GM19455 (cell line): ENCODE measurements around the gene CDHR4.
"Not testable (repeated sequence)": the region's sequence is repeated elsewhere in the genome, so short reads cannot be mapped to it uniquely, and the experiment has no call there.

Experiments used
- ATAC-seq: cut with Tn5 transposase; IDR thresholded peaks from one replicate; pipeline ENCODE4 v1.9.1; 2021; ENCODE audit not compliant: unreplicated experiment

The CDHR4 gene, protein sequence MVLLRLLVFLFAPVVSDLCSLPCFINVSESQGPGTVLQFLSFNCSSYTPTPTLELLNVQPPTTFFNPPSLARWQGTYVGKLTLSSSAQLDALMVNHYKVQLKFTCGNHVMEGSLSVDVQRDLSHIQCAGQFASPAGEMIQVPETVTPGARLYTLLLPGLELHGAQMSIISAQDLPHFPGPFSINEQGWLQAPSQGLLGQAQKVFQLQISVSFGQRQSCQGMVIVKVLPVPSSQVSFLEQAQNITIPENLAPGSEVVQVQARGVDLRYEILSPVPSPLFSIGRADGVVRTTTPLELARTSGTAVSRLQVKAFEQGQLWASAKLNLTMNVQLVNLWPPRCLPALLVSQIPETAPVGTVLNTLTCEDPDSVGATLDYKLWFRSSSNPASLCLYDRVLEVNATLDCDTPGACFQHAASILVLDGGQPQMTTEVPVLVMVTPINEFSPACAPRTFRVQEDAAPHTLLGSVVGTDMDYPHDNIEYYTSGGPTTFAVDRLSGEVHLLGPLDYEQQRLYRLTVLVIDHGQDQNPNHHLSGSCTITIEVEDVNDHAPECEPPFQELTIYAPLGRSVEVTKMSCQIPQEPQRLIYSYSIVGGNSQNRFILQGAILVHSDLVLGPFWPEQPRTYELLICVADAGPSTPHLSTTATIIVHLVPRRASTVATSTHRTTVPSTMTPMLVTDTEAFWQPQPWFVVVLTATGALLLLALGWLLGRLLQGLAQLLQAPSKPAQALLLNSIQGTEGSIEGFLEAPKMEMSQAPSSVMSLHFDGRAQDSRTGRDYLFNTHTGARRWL

DNA sequence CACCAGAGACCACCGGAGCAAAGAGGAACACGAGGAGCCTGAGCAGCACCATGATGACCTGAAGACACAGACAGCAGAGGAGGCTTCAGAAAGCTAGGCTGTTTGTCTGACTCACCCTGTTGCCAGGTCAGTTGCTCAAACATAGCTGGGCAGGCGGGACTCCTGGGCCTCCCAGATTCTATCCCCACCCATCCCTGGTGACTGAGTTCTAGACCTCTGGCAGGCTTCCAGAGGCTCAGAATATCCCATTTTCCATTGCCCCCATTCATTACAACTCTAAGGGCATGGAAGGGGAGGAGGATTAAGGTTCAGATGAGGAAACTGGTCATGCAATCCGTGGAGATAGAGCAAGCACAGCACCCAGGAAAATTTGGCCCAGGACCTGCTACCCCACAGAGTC, at the start of gene CDHR4:
Gene CDHR4 (minus strand): TSS at position 113 of the 400 bp plus-strand sequence. CDS start 61 bp downstream, at position 52.
- ATAC-seq, result no peak

DNA sequence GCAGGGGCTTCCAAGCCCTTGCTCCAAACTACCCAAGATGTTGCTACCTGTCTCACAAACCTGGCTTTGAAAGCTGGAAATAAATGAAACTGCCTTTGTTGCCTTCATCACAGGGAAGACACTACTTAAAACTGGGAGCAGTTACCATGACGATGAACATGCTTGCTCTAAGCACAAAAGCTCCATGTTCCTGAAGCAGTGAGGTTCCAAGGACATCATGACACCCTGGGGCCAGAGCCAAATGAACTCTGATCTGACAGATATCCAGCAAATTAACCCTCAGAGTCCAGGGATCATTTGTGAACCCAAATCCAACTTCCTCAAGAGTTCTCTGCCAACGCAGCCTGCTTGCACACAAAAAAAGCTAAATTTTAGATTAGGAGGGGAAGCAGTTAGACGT, 46.0 kb upstream of the CDHR4 start:
- no peak for ATAC-seq

DNA sequence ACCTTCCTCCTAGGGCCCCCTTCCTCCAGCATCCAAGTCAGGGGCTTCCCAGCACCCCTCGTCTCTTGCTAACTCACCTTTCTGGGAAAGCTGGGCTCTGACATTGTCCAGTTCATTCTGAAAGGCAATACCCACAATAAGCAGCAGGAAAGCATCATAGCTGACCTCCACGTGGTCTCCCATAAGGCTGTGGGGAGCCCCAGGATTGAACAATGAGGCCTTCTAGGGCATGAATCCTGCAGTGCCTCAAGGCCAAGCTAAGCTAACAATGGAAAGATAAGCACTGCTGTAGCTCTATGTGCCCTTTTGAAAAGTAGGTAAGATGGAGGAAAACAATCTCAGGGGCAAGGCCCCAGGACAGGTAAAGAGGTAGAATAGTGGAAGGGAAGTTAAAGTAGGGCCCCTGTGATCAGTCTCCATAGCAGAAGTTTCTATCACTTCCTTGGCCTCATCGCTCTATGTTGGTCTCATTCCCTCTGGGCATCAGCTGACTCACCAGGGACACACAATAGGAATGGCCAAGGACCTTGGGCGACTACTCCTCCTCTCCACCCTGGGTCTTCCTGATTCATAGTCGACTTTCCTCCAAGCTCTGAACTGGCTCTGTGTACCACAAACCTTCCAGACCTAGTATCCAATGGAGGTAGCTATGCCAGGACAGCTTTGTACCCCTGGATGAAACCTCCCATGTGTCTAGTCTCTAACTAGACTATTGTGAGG, 45.0 kb upstream of the CDHR4 start:
- no peak for ATAC-seq

DNA sequence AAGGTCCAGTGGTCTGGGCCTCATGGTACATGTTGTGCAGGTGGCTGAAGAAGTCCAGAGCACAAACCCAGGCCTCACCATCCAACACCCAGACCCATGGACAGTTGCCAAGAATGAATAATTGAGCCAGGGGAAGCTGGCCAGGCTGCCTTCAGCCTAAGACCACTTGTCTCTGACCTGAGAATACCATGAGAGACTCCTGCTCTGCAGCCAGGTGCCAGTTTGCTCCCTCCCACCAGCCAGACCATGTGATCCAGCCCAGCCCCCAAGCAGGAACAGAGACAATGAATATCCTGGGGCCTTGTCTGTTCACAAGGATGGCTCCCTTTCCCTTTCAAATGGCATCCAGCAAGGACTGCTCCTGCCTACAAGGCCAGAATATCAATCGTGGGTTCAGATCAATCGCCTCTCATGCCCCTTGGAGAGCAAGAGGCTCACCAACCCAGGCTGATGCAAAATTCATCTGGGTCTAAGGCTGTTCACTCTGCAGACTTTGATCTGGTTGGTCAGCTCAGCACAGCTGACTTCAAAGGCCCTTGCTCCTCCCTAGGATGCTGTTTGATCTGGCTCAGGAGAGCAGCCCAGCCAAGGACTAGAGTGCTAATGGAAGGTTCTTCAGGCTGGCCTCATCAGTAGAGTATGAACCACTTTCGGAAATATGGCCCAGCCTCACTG, 43.3 kb upstream of the CDHR4 start:
- ATAC-seq, result no peak

DNA sequence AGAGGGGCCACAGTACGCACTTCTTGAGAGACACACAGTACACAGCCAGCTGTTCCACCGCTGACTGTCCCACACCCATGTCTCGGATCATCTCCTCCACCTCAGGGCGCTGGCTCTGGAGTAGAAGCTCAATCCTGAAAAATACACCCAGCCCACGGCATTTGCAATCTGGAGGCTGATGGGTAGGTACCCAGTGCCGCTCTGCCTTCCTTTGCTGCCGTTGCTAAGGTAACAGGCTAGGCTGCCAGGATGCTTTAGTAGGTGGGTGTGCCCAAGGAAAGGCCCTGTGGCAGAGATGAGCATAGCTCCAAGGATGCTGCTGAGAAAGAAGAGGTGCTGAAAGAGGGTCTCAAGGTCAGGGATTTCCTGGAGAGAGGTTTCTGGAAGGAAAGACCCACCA, 42.1 kb upstream of the CDHR4 start:
- no peak for ATAC-seq

DNA sequence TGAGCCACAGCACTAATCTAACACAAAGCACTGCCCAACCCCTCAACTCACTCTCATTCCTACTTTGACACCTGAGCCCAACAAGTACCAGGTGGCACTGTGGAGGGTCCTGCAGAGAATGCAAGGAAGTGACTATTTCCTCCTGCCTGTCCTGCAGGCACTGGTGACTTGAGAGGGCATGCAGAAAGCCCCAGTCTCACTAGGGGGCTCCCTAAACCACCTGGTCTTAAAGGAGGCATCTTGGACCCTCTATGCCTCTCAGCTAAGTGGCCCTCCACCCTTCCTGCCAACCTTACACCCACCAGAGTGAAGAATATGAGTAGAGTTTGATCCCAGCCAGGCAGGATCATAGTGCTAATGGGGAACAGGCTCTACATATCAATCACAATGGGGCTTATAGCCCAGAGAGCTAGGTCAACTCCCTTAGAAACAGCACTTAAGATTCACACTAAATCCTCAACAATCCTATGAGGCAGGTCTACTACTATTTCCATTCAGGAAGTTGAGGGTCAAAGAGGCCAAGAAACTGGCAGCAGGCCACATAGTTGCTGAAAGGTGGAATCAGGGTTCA, 41.5 kb upstream of the CDHR4 start:
- no peak for ATAC-seq

DNA sequence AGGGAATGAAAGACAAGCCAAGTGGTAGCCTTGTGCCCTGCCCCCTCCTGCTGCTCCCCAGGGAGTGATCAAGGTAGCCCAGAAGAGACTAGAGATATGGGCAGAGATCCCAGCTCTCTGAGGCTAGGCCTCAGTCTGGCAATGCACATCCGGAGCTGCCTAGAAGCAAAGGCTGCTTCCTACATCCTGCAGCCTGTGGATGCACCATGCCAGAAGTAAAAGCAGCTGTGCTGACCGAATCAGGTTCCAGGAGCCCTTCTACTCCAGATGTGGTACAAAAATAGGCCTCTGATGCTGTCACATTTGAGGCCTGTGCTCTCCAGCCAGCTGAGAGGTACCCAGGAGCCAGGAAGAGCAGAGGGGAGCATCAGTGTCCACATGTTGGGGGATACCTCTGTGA, 40.7 kb upstream of the CDHR4 start:
- no peak for ATAC-seq

DNA sequence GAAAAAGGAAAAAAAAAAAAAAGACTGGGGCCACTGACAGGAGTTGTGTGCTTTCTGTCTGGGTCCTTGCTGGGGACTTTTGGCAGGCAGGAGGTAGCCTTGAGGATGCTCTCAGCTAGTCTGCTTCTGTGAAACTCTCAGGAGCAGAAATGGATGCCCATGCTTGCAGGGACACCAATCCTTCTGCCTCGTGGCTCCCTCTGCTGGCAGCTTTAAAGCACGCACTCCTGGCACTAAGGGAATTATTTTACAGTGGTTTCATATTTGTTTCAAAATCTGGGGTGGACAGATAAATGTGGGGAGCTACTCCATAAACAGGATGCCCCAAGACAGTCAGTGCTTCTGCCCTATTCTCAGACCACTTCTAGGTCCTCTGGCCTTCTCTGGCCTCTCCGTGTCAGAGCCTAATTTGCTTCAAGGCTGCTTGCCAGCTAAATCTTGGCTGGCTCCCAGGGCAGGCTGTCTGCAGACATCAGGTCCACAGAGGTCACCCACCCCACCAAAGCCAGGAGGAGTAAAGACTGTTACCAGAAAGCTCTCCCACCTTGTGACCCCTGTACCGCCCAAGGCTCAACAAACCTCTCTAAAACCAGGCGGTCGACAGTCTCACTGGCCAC, 39.6 kb upstream of the CDHR4 start:
- no peak for ATAC-seq

DNA sequence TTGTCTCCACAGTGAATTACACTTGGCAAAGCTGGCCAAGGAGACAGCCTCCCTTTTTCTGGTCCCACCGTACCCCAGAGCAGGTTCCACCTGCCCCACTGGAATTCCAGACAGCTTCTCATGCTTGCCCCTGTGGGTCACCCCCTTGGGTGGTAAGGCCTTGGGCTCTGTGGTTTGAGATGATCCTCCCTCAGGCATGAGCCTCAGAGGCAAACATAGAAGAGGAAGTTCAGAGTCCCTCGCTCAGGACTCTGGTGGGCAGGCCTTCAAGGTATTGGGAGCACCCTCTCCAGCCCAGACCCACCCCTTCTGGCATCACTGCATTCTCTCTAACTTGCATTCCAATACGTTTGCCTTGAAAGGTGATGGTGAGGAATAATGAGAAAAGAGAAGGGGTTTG, 31.7 kb upstream of the CDHR4 start:
- ATAC-seq, result no peak

DNA sequence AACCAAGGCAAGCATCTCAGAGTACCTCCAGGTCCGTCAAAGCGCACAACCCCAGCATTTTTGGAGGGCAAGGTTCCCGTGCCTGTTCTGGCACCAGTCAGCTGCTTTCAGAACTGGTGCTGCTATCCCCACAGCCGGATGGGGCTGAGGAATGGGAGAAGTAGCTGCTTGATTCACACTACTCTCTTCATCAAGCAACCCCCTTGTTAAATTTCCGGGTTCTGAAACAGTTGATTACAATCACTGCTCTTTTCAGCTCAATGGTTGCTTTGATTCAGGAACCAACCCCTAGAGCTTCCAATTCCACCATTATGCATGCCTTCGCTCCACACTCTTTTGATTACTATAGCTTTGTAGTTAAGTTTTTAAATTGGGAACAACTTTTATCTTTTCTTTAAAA, 26.3 kb upstream of the CDHR4 start:
- no peak for ATAC-seq

DNA sequence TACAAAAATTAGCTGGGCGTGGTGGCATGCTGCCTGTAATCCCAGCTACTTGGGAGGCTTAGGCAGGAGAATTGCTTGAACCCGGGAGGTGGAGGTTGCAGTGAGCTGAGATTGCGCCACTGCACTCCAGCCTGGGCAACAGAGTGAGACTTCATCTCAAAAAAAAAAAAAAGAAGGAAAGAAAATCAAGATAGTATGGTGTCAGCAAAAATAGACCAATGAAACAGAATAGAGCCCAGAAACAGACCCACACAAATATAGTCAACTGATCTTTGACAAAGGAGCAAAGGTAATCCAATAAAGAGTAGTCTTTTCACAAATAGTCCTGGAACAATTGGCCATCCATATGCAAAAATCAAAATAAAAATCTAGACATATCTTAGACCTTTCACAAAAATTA, 23.5 kb upstream of the CDHR4 start:
- not testable (repeated sequence) for ATAC-seq

DNA sequence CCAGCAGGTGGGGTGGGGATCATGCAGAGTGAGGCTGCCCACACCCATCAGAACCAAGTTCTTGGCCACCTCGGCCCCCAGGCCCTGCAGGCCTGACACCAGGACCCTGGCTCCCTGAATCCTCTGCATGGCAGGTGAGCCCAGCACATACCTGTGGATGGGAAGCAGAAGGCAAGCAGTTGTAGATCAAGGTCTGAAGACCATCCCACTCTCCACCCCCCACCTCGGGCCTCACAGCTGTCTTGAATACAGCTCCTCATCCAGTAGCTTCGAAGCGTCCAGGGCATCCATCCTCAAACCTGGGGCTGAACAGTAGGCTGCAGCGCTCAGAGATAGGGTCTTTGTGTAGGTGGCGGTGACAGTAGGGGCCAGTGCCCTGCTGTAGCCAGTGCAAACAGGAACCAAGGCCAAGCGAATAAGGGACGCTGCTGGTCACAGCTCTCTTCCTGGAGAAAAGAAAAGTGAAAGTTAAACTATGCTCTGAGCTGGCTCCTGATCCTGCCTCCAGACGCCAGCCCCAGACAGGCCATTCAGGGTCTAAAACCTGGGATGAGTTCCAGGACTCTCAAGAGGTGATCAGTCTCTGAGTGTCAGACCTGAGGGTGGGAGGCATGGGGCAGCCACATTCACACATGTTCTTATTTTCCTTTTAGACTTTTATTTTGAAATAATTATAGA, 14.0 kb upstream of the CDHR4 start, which contains the start of gene UBA7:
Gene UBA7 (minus strand): TSS at position 457 of the 678 bp plus-strand sequence. CDS start 166 bp downstream, at position 291.
- ATAC-seq, result no peak

DNA sequence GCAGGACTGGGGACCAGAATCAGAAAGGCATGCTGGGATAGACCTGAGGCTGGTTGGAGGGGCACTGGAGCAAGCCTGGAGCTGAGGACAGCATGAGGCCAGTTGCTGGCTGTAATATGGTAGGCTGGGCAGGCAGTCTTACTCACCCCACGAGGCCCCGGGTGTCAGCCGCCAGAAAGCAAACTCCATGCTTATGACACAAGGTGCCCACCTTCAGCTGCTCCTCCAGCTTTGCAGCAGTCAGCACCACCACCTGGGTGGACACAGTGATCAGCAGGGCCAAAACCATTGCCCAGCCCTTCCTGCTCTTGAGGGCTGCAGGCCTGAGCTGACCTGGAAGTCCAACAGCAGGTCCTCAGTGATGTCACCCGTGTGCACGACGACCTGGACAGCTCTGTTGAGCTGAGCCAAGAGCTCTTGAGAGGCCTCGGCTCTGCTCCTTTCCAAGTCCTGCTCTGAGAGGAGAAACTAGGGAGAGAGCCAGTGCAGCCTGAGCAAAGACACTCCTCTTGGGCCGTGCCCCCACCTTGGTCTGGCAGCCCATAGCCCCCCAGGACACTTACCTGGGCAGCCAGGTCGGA, 13.3 kb upstream of the CDHR4 start:
- ATAC-seq, result no peak

DNA sequence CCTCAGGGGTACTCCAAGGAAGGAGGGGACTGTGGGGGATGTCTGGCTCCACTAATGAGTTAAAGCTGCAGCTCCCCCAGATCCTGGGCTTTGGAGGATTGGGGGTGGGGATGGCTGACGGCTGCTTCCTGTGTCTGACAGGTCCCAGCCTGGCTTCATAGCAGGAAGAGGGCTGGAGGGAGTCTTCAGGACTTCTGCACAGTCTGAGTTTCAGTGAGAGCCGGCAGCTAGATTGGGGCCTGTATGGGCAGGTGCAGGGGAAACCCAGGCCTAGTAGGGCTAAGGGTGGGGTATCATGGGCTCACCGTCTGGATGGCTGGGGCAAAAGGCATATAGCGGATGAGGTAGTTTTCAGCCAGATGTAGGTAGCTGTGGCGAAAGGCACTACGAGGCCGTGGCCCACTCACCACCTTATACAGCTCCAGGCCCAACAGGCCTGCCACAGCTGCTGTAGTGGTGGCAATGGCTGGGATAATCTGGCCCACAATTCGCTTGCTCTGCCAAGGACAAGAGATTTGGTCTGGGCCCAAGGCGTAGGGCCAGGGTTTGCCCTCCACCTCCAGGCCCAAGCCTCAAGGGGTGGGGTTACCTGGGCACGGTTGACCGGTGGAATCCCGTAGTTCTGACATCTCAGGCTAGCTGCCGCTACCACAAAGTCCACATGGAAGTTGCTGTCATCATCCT, 7.9 kb upstream of the CDHR4 start:
- ATAC-seq, result no peak

DNA sequence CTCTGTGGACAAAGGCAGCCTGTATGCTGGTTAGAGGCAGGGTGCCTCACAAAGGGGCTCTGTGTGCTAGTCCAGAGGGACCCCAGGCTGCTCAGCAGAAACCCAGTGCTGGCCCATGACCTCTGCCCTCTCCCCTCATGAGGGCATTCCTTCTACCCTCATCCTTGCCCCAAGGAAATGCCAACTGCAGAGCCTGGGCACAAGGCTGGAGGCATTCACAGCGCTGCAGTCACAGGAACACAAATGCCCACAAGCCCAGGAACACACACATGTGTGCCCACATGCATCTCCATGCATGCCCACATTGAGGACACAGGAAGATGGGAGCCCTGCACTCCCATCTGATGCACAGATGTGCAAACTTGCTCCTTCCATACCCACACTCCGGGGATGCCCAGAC, 7.2 kb upstream of the CDHR4 start:
- ATAC-seq, result no peak

DNA sequence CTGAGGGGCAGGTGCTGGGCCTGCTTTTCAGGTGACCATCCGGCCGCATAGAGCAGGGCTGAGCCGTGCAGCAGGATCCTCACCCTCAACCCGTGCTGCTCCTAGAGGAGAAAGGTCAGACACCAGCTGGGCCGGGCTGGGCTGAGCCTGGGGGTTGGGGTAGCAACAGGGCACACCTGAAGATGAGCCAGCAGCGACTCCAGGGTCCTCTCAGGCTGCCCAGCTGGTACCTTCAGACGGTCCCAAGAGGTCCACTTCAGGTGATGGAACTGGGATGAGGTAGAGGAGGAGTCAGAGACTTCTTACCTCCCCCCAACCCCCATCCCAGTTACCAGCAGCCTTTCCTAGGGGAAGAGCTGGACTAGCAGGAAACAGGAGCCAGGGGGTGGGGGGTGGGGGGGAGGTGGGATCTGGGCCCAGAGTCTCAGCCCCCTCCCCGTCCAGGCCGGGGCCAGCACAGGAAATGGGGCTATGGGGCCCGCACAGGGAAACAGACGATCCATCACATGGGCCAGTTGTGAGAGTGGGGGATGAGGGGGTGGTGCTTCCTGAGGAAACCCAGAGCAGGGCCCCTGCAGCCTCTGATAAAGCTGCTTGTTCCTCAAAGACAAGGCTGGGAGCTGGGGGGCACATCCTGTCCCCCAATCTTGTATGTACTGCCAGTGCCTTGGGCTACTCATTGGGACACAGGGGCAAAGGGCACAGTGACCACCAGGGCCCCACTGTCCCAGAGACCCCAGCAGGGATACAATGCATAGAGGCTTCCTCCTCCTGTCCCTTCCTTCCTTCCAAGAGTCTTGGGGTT, 6.4 kb upstream of the CDHR4 start:
- ATAC-seq, result no peak

DNA sequence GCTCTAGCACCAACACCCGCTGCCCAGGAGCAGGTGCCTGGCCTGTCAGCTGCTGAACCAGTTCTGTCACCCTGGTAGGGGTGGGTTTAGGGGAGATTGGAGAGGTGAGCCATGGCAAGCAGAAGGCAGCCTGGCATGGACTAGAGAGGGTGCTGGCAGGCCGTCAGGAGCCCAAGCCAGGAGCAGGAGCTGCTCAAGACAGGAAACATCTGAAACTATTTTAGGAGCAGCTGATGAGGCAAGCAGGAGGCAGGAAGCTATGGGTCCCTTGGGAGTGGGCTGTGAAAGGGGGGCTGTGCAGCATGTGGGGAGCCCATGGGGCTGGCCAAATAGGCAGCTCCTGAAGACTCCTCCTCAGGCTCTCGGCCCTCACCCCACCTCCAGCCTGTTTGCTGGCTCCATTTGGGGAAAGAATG, 5.7 kb upstream of the CDHR4 start:
- no peak for ATAC-seq
